ENCODE results near the gene BUD31.

DNA sequence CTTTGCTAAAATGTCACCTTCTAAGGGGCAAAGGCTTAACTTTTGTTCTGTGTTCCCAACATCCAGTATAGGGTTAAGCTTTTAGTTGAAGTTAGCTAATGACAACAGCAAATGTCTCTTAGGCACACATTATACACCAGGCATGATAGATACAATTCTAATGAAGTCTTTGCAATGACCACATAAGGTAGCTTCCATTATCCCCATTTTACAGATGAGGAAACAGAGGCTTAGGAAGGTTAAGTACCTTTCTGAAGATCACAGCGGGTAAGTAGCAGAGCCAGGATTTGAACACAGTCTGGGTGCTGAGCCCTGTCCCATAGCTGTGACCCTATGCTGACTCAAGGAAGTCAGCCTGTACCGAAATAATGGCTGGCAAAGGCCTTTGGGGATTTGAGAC, 1.9 kb downstream of the BUD31 start:
- TF ChIP-seq GATA2 (IDR thresholded peaks at IDR 0.05; ENCODE audit: low read depth, low read length) (no peak), GATA3 (IDR thresholded peaks at IDR 0.05; ENCODE audit: low read depth, low read length) (no peak)

All from SH-SY5Y (cell line).